OCI-LY1 (cell line): ENCODE results near the gene KNSTRN.

Source experiments
- H2AFZ ChIP-seq: fragments of 200-600 bp; sonication (generic), shearing (Covaris generic); 2 replicates; pipeline ENCODE4 v1.6.0; 2014; ENCODE audit warnings: antibody characterized with exemption, mild to moderate bottlenecking, low read length
- H3F3A ChIP-seq: fragments of 200-600 bp; sonication (generic), shearing (Covaris generic); 2 replicates; pipeline ENCODE4 v1.6.0; 2014; ENCODE audit warnings: mild to moderate bottlenecking, antibody characterized with exemption, low read length, moderate library complexity; ENCODE audit not compliant: insufficient read depth
- H3K27ac ChIP-seq: fragments of 200-600 bp; sonication (generic); 2 replicates; pipeline ENCODE4 v1.5.1; 2014; ENCODE audit warnings: low read length, mixed run types, mild to moderate bottlenecking, low read depth; ENCODE audit not compliant: poor library complexity, severe bottlenecking
- H3K27me3 ChIP-seq: fragments of 200-600 bp; sonication (generic); 2 replicates; pipeline ENCODE4 v1.6.0; 2014; ENCODE audit warnings: antibody characterized with exemption, mild to moderate bottlenecking, low read length, moderate library complexity; ENCODE audit not compliant: insufficient read depth
- H3K36me3 ChIP-seq: fragments of 200-600 bp; sonication (generic); 2 replicates; pipeline ENCODE4 v1.6.1; 2014; ENCODE audit warnings: mild to moderate bottlenecking, antibody characterized with exemption, low read length, moderate library complexity, mixed read lengths; ENCODE audit not compliant: insufficient read depth
- H3K4me1 ChIP-seq: fragments of 200-600 bp; sonication (generic); 2 replicates; pipeline ENCODE4 v1.5.1; 2014; ENCODE audit warnings: mild to moderate bottlenecking, low read length, moderate library complexity; ENCODE audit not compliant: insufficient read depth, severe bottlenecking
- H3K4me2 ChIP-seq: fragments of 200-600 bp; sonication (generic), shearing (Covaris generic); 2 replicates; pipeline ENCODE4 v1.6.1; 2014; ENCODE audit warnings: low read length
- H3K4me3 ChIP-seq: fragments of 200-600 bp; sonication (generic); 2 replicates; pipeline ENCODE4 v1.5.1; 2014; ENCODE audit warnings: low read length, low read depth, mild to moderate bottlenecking, mixed read lengths; ENCODE audit not compliant: poor library complexity, severe bottlenecking
- H3K79me2 ChIP-seq: fragments of 200-600 bp; shearing (Covaris generic); 2 replicates; pipeline ENCODE4 v1.6.1; 2016; ENCODE audit warnings: mixed run types, low read length, mixed read lengths; ENCODE audit not compliant: insufficient read depth
- H3K9ac ChIP-seq: fragments of 200-600 bp; sonication (generic), shearing (Covaris generic); 2 replicates; pipeline ENCODE4 v1.6.1; 2014; ENCODE audit warnings: mild to moderate bottlenecking, low read length, mixed read lengths
- H3K9me2 ChIP-seq: fragments of 200-600 bp; sonication (generic), shearing (Covaris generic); 2 replicates; pipeline ENCODE4 v1.6.1; 2014; ENCODE audit warnings: low read depth, mild to moderate bottlenecking, low read length, mixed read lengths
- H3K9me3 ChIP-seq: fragments of 200-600 bp; shearing (Covaris generic); 2 replicates; pipeline ENCODE4 v1.6.1; 2014; ENCODE audit warnings: low read length, mixed read lengths
- H4K20me1 ChIP-seq: fragments of 200-600 bp; sonication (generic), shearing (Covaris generic); 2 replicates; pipeline ENCODE4 v1.6.0; 2016; ENCODE audit warnings: mild to moderate bottlenecking, low read length; ENCODE audit not compliant: insufficient read depth
- EZH2 ChIP-seq: fragments of 200-600 bp; sonication (generic), shearing (Covaris generic); IDR thresholded peaks from 2 replicates; pipeline ENCODE4 v1.8.0; 2017; ENCODE audit warnings: borderline replicate concordance, mixed run types, mild to moderate bottlenecking, antibody characterized with exemption, low read length, moderate library complexity, mixed read lengths
- TF ChIP-seq, protein P1 (sequence below): fragments of 200-600 bp; sonication (generic), shearing (Covaris generic); IDR thresholded peaks from 2 replicates; pipeline ENCODE4 v1.5.1; 2017; ENCODE audit warnings: mild to moderate bottlenecking, antibody characterized with exemption, low read length, moderate library complexity, mixed read lengths

KNSTRN gene

DNA sequence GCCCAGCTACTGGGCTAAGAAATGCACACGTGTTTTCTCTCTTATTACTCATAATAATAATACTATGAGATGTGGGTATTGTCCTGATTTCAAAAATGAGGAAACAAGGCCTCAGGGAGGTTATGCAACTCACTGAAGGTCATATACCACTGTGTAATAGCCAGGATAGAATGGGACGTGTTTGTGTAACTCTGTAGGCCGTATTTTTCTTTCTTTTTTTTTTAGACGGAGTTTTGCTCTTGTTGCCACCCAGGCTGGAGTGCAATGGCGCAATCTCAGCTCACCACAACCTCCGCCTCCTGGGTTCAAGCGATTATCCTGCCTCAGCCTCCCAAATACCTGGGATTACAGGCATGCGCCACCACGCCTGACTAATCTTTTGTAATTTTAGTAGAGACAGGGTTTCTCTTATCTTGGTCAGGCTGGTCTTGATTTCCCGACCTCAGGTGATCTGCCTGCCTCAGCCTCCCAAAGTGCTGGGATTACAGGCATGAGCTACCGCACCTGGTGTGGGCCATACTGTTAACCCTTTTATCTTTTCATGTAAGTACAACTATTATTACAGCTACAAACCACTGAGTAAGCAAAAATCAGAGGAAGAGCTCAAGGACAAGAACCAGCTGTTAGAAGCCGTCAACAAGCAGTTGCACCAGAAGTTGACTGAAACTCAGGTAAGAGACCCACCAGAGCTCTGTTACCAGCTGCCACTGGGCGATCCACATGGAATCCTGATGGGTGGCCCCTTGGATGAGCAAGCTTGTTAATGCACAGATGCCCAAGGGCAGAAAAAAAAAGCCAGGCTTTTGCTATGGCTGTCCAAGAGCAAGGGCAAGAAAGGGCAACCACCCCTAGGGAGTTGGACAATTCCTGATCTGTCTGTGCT, 6.7 kb downstream of the KNSTRN start:
- H3K4me3 ChIP-seq: no peak overlapping the region
- H3K27me3 ChIP-seq: no peaks in the 10 kb centered on the region
- TF ChIP-seq, protein P1, sequence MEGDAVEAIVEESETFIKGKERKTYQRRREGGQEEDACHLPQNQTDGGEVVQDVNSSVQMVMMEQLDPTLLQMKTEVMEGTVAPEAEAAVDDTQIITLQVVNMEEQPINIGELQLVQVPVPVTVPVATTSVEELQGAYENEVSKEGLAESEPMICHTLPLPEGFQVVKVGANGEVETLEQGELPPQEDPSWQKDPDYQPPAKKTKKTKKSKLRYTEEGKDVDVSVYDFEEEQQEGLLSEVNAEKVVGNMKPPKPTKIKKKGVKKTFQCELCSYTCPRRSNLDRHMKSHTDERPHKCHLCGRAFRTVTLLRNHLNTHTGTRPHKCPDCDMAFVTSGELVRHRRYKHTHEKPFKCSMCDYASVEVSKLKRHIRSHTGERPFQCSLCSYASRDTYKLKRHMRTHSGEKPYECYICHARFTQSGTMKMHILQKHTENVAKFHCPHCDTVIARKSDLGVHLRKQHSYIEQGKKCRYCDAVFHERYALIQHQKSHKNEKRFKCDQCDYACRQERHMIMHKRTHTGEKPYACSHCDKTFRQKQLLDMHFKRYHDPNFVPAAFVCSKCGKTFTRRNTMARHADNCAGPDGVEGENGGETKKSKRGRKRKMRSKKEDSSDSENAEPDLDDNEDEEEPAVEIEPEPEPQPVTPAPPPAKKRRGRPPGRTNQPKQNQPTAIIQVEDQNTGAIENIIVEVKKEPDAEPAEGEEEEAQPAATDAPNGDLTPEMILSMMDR: no peak
- no peak for TF ChIP-seq EZH2
- H3F3A ChIP-seq: no peaks in the 10 kb centered on the region
- H3K27ac ChIP-seq: no peak overlapping the region
- no peak overlapping the region for H3K9ac ChIP-seq
- H4K20me1 ChIP-seq: no peaks in the 10 kb centered on the region
- peaks cover 6% of the 10 kb centered on the region for H3K4me1 ChIP-seq
- peaks cover 12% of the 10 kb centered on the region for H3K79me2 ChIP-seq
- no peaks in the 10 kb centered on the region for H3K9me3 ChIP-seq
- no peaks in the 10 kb centered on the region for H3K9me2 ChIP-seq
- H3K4me2 ChIP-seq: no peak overlapping the region
- H2AFZ ChIP-seq: no peak overlapping the region
- H3K36me3 ChIP-seq: peaks cover 95% of the 10 kb centered on the region

DNA sequence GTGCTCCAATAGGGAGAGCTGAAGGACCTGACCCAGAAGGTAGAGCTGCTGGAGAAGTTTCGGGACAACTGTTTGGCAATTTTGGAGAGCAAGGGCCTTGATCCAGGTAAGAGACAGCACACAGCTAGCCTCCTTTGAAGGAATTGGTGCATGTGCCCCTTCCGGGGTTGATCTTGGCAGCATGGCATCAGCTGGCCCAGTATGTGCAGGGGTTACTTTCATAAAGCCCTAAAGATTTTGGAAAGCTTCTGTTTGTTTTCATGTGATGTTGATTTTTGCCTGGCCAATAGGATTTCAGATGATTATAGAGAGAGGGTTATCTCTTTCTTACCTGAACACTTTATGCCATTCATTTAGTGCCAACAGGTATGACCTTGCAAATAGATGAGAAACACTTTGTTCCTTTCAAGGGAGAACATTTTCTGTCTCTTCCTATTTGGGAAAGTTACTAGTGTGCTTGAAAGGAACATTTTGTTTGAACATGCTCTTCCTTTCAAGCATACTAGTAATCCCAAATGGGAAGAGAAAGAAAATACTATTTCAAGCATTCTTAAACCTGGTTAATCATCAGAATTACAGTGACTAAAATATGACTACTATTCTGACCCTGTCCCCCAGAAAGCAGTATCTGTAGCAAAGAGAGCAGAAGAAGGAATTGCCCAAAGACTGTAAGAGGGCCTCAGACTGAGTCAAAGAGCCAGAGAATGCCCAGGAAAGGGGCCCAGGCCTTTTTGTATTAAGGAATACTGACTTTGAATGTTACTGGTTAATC, 7.5 kb downstream of the KNSTRN start:
- no peak overlapping the region for H2AFZ ChIP-seq
- no peaks in the 10 kb centered on the region for H3K4me1 ChIP-seq
- H3K27me3 ChIP-seq: no peaks in the 10 kb centered on the region
- H3K79me2 ChIP-seq: peaks cover 3% of the 10 kb centered on the region; the same call in 1 of the 2 replicates
- no peak overlapping the region for H3K27ac ChIP-seq
- no peak overlapping the region for H3K9ac ChIP-seq
- H3K9me2 ChIP-seq: no peaks in the 10 kb centered on the region
- H3K4me2 ChIP-seq: no peak overlapping the region
- H3K9me3 ChIP-seq: no peaks in the 10 kb centered on the region
- H3K36me3 ChIP-seq: peaks cover 91% of the 10 kb centered on the region
- no peaks in the 10 kb centered on the region for H3F3A ChIP-seq
- no peak overlapping the region for H3K4me3 ChIP-seq
- no peaks in the 10 kb centered on the region for H4K20me1 ChIP-seq
- TF ChIP-seq, protein P1: no peak
- no peak for TF ChIP-seq EZH2

DNA sequence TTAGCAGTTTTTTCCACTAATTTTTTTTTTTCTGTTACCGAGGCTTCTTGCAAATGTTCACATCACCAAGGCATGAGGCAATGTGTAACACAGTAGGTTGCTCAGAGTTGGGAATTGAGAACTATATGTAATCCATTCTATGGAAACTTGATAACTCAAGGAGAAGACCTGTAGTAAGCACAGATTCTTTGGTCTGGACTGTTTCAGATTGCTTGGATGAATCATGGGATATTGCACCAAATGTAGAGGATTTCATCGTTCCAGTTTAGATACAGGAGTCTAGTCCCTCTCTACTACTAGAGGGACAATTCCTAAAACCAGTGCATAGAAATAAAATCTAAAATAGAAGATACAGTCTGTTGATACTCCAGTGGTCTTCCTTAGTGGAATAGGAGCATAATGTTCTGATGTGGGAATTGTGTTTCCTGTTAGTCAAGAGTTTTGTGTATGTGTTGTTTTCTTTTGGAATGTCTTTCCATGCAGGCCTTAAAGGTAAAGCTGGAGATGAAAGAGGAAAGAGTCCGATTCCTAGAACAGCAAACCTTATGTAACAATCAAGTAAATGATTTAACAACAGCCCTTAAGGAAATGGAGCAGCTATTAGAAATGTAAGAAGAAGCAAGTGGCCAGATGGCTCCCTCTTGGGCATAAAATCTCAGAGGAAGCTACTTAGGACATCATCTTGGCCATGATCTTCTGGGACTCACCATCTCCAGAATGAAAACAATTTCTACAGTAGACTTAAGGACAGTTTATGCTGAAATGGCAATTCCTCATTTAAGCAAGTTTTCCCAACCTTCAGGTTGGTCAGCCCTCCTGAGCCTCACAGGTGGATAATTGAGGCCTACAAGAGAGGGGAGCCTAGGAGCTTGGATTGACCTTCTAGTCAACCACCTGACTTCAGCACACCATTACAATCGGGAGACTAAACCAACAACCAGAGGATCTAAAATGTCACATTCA, 10.7 kb downstream of the KNSTRN start:
- Histone ChIP-seq H3F3A (no peaks in the 10 kb centered on the region), H3K4me1 (peaks cover 7% of the 10 kb centered on the region), H3K27me3 (no peaks in the 10 kb centered on the region), H3K9me2 (no peaks in the 10 kb centered on the region), H3K9ac (no peak overlapping the region), H3K9me3 (no peaks in the 10 kb centered on the region), H3K4me2 (no peak overlapping the region), H4K20me1 (no peaks in the 10 kb centered on the region), H3K79me2 (no peaks in the 10 kb centered on the region), H3K4me3 (no peak overlapping the region), H3K36me3 (peaks cover 62% of the 10 kb centered on the region), H2AFZ (no peak overlapping the region), H3K27ac (no peak overlapping the region)
- no peak for TF ChIP-seq EZH2
- TF ChIP-seq, protein P1: no peak
